Pulmonary artery endothelial cell (primary cell): Measurements from ENCODE around the gene ABCC11. TPM values are rescaled to one million over a fixed set of nuclear protein-coding genes. Genes with fewer than 3 reads are reported as not detected.
A peak's percentile ranks its signal among the peaks of the same experiment; 100 is the strongest.

ENCODE experiments used
- DNase-seq: peaks from one replicate; pipeline ENCODE4 v3.0.0-alpha.2; 2011; ENCODE audit warnings: low read depth, low spot score
- total RNA-seq: library from RNA; depleted of rRNA; stranded (reverse); fragments of >200 nt; gene quantifications from 2 replicates; pipeline ENCODE4 v1.2.3, GENCODE V29; 2014

Gene ABCC11
- total RNA-seq, 1 donor from 2014 or later = not detected

GRCh38 chr16:48133455-48134211 is 113.7 kb downstream of the ABCC11 start:
- DNase-seq = no peak

- DNase-seq = no peak
Measured at GRCh38 chr16:48132696-48133095, 114.6 kb downstream of the ABCC11 start.

- no peak for DNase-seq
Measured at GRCh38 chr16:48131201-48131935, 116.0 kb downstream of the ABCC11 start.

- no peak for DNase-seq
Measured at GRCh38 chr16:48129926-48130325, 117.4 kb downstream of the ABCC11 start.

- no peak for DNase-seq
Measured at GRCh38 chr16:48128769-48129168, 118.6 kb downstream of the ABCC11 start.

GRCh38 chr16:48126801-48127644 is 120.3 kb downstream of the ABCC11 start:
- DNase-seq = peak; percentile 36

- no peak for DNase-seq
Measured at GRCh38 chr16:48125888-48126287, 121.5 kb downstream of the ABCC11 start.

GRCh38 chr16:48124266-48124665 is 123.1 kb downstream of the ABCC11 start:
- DNase-seq = no peak

GRCh38 chr16:48123104-48123788 is 124.1 kb downstream of the ABCC11 start:
- DNase-seq = peak; percentile 70

GRCh38 chr16:48121276-48121675 is 126.1 kb downstream of the ABCC11 start:
- no peak for DNase-seq

- no peak for DNase-seq
Measured at GRCh38 chr16:48118841-48119240, 128.5 kb downstream of the ABCC11 start.

- no peak for DNase-seq
Measured at GRCh38 chr16:48117217-48118105, 129.9 kb downstream of the ABCC11 start.

Other genes starting within 250 kb of the ABCC11 start
- not detected in 2 replicates for gene ABCC12, start 91.5 kb downstream of the ABCC11 start, total RNA-seq
- gene LONP2, start 3.2 kb downstream of the ABCC11 start, total RNA-seq = 26.9 and 44.5 TPM in 2 replicates
- gene SIAH1, start 137.9 kb upstream of the ABCC11 start, total RNA-seq = 22.0 and 28.4 TPM in 2 replicates